Erythroblast (primary cell): ENCODE data around the gene SLC25A22.

Source experiments
- DNase-seq, 2 experiments: peaks; one replicate each; lab custom pipeline; 2025; lab: John Stamatoyannopoulos, UW
- GATA1 ChIP-seq: IDR thresholded peaks from 2 replicates; pipeline ENCODE4 v1.6.1; 2011; ENCODE audit warnings: low read depth, mild to moderate bottlenecking, control low read depth, low read length, moderate library complexity
- POLR2A ChIP-seq: IDR thresholded peaks from 2 replicates; pipeline ENCODE4 v1.6.1; 2011; ENCODE audit warnings: mild to moderate bottlenecking, low read length

SLC25A22 gene

GRCh38 chr11:798093-798713, at the start of gene SLC25A22:
Gene SLC25A22 (minus strand): TSS chr11:798281. CDS start chr11:795006, 3,275 bp downstream.
- TF ChIP-seq GATA1 (no peak), POLR2A (peak; percentile 33)
- peak; percentile 86 to 93 for DNase-seq

GRCh38 chr11:847876-848275, 49.8 kb upstream of the SLC25A22 start:
- TF ChIP-seq GATA1 = no peak
- no peak for TF ChIP-seq POLR2A
- no peak for DNase-seq

GRCh38 chr11:846496-847098, 48.5 kb upstream of the SLC25A22 start:
- no peak for TF ChIP-seq POLR2A
- DNase-seq = peak in 1 of 2 experiments; percentile 41

GRCh38 chr11:845872-846495, 47.9 kb upstream of the SLC25A22 start:
- TF ChIP-seq GATA1 (no peak), POLR2A (no peak)
- peak; percentile 66 for DNase-seq

- TF ChIP-seq POLR2A = no peak
- TF ChIP-seq GATA1 = no peak
- peak; percentile 85 to 86 for DNase-seq
Observed at GRCh38 chr11:844693-845644, 46.9 kb upstream of the SLC25A22 start.

- DNase-seq = peak in 1 of 2 experiments; percentile 45
- TF ChIP-seq POLR2A (no peak), GATA1 (no peak)
Observed at GRCh38 chr11:843818-844692, 46.0 kb upstream of the SLC25A22 start.

- TF ChIP-seq POLR2A (no peak), GATA1 (no peak)
- DNase-seq = peak in 1 of 2 experiments; percentile 46
Observed at GRCh38 chr11:843086-843734, 45.1 kb upstream of the SLC25A22 start.

- TF ChIP-seq POLR2A (peak; percentile 84), GATA1 (no peak)
- peak; percentile 94 to 96 for DNase-seq
Observed at GRCh38 chr11:842370-843002, 44.4 kb upstream of the SLC25A22 start, which contains the start of the genes POLR2L and TSPAN4. Gene POLR2L (minus strand): TSS chr11:842529. CDS start chr11:842508, 21 bp downstream. Gene TSPAN4 (plus strand): TSS chr11:842852. CDS start chr11:850305, 7,453 bp downstream.

- peak; percentile 73 to 78 for DNase-seq
- TF ChIP-seq GATA1 (no peak), POLR2A (no peak)
Observed at GRCh38 chr11:841981-842369, 43.9 kb upstream of the SLC25A22 start.

- peak in 1 of 2 experiments; percentile 42 for DNase-seq
- TF ChIP-seq GATA1 (no peak), POLR2A (no peak)
Observed at GRCh38 chr11:839875-840617, 42.0 kb upstream of the SLC25A22 start.

- DNase-seq = no peak
- no peak for TF ChIP-seq GATA1
- no peak for TF ChIP-seq POLR2A
Observed at GRCh38 chr11:839280-839623, 41.2 kb upstream of the SLC25A22 start.
